Measurements from ENCODE around the gene PILRA. TPM values are rescaled to one million over a fixed set of nuclear protein-coding genes. Genes with fewer than 3 reads are reported as not detected.

The PILRA gene
- total and polyA plus RNA-seq, 10 of the 15 experiments (the other 5 are each of a cell fraction or from before 2014, with no cell fraction given), result 6.6 to 43.3 (median 11.5) TPM

DNA sequence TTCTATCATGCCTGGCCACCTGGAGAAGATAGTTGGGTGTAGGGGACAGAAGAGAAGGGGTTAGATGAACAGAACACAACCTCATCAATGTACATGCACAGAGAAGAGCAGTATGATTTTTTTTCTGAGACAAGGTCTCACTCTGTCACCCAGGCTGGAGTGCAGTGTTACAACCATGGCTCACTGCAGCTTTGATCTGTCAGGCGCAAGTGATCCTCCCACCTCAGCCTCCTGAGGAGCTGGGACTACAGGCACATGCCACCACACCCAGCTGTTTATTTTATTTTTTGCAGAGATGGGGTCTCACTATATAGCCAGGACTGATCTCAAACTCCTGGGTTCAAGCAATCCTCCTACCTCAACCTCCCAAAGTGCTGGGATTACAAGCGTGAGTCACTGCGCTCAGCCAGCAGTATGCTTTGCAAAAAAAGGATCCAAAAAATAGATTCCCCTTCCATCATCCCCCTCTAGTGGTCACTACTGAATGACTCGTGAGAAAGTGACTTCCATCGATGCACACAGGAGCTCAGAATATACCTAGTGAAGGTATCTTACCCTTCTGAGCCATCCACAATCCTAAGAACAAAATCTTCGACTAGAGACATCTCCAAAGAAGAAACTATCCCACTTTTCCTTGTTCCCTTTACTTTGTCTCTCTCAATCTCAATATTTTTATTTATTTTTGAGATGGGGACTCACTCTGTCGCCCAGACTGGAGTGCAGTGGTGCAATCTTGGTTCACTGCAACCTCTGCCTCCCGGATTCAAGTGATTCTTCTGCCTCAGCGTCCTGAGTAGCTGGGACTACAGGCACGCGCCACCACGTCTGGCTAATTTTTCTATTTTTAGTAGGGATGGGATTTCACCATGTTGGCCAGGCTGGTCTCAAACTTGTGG, 34.2 kb downstream of the PILRA start (continued):
- TF ChIP-seq KAT2A (conservative IDR thresholded peaks at IDR 0.05; ENCODE audit: control insufficient read depth, low read depth, low read length), result no peak
- TF ChIP-seq SMC3 (IDR thresholded peaks at IDR 0.05; ENCODE audit: borderline replicate concordance, low read length), result peak; percentile 81; the same call in 1 of the 2 replicates
- TF ChIP-seq RB1 (IDR thresholded peaks at IDR 0.05; ENCODE audit: borderline replicate concordance), result peak; percentile 24; the same call in 1 of the 2 replicates
- TF ChIP-seq RUNX3 (IDR thresholded peaks at IDR 0.05; ENCODE audit: low read length), result peak; percentile 18; the same call in 1 of the 2 replicates
- 0 out of 2 replicates have a peak, but pooled peaks have one; percentile 45 for TF ChIP-seq IKZF1 (conservative IDR thresholded peaks at IDR 0.05)
- TF ChIP-seq, protein P1, sequence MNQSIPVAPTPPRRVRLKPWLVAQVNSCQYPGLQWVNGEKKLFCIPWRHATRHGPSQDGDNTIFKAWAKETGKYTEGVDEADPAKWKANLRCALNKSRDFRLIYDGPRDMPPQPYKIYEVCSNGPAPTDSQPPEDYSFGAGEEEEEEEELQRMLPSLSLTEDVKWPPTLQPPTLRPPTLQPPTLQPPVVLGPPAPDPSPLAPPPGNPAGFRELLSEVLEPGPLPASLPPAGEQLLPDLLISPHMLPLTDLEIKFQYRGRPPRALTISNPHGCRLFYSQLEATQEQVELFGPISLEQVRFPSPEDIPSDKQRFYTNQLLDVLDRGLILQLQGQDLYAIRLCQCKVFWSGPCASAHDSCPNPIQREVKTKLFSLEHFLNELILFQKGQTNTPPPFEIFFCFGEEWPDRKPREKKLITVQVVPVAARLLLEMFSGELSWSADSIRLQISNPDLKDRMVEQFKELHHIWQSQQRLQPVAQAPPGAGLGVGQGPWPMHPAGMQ (IDR thresholded peaks at IDR 0.05; ENCODE audit: borderline replicate concordance), result no peak
- TF ChIP-seq RAD21 (IDR thresholded peaks at IDR 0.05; ENCODE audit: insufficient read depth, low read depth, low read length), result peak; percentile 87
- TF ChIP-seq NFYA (IDR thresholded peaks at IDR 0.05; ENCODE audit: borderline replicate concordance, low read depth, low read length), result no peak
- TF ChIP-seq RFX5 (IDR thresholded peaks at IDR 0.05; ENCODE audit: low read depth, low read length), result no peak
- TF ChIP-seq DPF2 (IDR thresholded peaks at IDR 0.05), result peak; percentile 45; the same call in 1 of the 2 replicates

DNA sequence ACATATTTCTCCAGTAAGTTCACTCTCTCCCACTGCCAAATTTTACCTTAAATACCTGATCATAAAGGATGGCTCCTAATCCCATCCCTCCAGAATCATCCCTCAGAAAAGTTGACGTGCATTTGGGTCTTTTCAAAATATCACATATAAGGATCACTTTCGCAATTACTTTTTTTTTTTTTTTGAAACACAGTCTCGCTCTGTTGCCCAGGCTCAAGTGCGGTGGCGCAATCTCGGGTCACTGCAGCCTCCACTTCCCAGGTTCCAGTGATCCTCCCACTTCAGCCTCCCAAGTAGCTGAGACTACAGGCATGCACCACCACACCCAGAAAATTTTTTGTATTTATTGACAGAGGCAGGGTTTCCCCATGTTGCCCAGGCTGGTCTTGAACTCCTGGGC, 37.8 kb downstream of the PILRA start:
- DNase-seq (ENCODE audit: low read depth, low spot score) (no peak), ATAC-seq (no peak), FAIRE-seq (no peak)
- H3K9ac ChIP-seq (ENCODE audit: control insufficient read depth, insufficient read depth, low read length), result no peak overlapping the region
- no peak overlapping the region for H3K4me2 ChIP-seq (ENCODE audit: control insufficient read depth, insufficient read depth)
- no peaks in the 10 kb centered on the region for H3K27me3 ChIP-seq (replicated peaks in 1 of 2; ENCODE audit: control insufficient read depth in 2 of 2, insufficient read depth in 2 of 2, low read length in 1 of 2)
- no peaks in the 10 kb centered on the region for H3K36me3 ChIP-seq (ENCODE audit: control insufficient read depth in 2 of 2, insufficient read depth in 2 of 2, low read length in 1 of 2)
- H3K79me2 ChIP-seq (ENCODE audit: control insufficient read depth, insufficient read depth, low read length), result no peaks in the 10 kb centered on the region
- intact Hi-C loops (cut with micrococcal nuclease; ENCODE audit: unreplicated experiment), result no loop called here
- RAD21 ChIA-PET (ENCODE audit: unreplicated experiment), result interaction anchor here (0.6 kb wide), 1 partner anchor 64 kb away, joined by 3 read pairs; no protein-coding TSS in a partner anchor
- in situ Hi-C loops (cut with MboI), result no loop called here
- CTCF ChIA-PET, result interaction anchor here (0.6 to 1.6 kb wide), 5 partner anchors 9 to 280 kb away, joined by 3 to 4 read pairs (median 3); no protein-coding TSS in a partner anchor
- H3K4me1 ChIP-seq (ENCODE audit: control insufficient read depth, insufficient read depth, low read length), result peaks cover 16% of the 10 kb centered on the region
- SMC1A ChIA-PET (ENCODE audit: uncharacterized antibody, unreplicated experiment), result interaction anchor here (1.0 to 1.8 kb wide), 5 partner anchors 7 to 278 kb away, joined by 3 to 6 read pairs (median 4); no protein-coding TSS in a partner anchor
- no peak for TF ChIP-seq RB1 (IDR thresholded peaks at IDR 0.05; ENCODE audit: borderline replicate concordance)
- H3K9me3 ChIP-seq (replicated peaks; ENCODE audit: control insufficient read depth, insufficient read depth, low read length), result no peaks in the 10 kb centered on the region; the same call in 2 of the 3 replicates
- H3K27ac ChIP-seq (ENCODE audit: control insufficient read depth, insufficient read depth), result no peak overlapping the region
- WGBS (ENCODE audit: insufficient coverage, insufficient replicate concordance, low lambda C conversion rate, missing lambda C conversion rate), result 89% methylated on average over 6 of the region's 6 CpGs
- H2AFZ ChIP-seq (ENCODE audit: control insufficient read depth, low read depth, low read length), result no peak overlapping the region
- no TSS peak for BruUV-seq (replicated peaks)
- no peaks in the 10 kb centered on the region for H4K20me1 ChIP-seq (ENCODE audit: control insufficient read depth, insufficient read depth)
- no peak overlapping the region for H3K4me3 ChIP-seq
- POLR2A ChIA-PET, result interaction anchor here (1.1 to 1.2 kb wide), 3 partner anchors 19 to 44 kb away, joined by 3 to 10 read pairs (median 4); partner anchors contain the start of gene MEPCE
